ENCODE data around the gene BRIP1.

DNA sequence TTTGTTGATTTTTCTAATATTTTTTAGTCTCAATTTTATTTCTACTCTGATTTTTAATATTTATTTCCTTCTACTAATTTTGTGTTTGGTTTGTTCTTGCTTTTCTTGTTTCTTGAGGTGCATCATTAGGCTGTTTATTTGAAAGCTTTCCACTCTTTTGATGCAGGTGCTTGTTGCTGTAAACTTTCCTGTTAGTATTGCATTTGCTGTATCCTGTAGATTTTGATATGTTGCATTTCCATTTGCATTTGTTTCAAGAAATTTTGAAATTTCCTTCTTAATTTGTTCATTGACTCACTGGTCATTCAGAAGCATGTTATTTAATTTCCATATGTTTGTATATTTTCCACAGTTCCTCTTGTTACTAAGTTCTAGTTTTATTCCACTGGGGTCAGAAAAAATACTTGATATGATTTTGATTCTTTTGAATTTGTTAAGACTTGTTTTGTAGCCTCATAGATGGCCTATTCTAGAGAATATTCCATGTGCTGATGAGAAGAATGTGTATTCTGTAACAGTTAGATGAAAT, 229.3 kb downstream of the BRIP1 start:
- TF ChIP-seq, protein P1, sequence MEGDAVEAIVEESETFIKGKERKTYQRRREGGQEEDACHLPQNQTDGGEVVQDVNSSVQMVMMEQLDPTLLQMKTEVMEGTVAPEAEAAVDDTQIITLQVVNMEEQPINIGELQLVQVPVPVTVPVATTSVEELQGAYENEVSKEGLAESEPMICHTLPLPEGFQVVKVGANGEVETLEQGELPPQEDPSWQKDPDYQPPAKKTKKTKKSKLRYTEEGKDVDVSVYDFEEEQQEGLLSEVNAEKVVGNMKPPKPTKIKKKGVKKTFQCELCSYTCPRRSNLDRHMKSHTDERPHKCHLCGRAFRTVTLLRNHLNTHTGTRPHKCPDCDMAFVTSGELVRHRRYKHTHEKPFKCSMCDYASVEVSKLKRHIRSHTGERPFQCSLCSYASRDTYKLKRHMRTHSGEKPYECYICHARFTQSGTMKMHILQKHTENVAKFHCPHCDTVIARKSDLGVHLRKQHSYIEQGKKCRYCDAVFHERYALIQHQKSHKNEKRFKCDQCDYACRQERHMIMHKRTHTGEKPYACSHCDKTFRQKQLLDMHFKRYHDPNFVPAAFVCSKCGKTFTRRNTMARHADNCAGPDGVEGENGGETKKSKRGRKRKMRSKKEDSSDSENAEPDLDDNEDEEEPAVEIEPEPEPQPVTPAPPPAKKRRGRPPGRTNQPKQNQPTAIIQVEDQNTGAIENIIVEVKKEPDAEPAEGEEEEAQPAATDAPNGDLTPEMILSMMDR (conservative IDR thresholded peaks at IDR 0.05 in 1 of 2, IDR thresholded peaks at IDR 0.05 in 1 of 2; ENCODE audit: low read depth in 1 of 2, low read length in 2 of 2): no peak
- TF ChIP-seq EZH2 (IDR thresholded peaks at IDR 0.05; ENCODE audit: low read length, missing control alignments): no peak
